Measurements from ENCODE around the gene KLK15.

GRCh38 chr19:50836543-50837195, 3.3 kb upstream of the KLK15 start:
- TF ChIP-seq EZH2 (IDR thresholded peaks at IDR 0.05; ENCODE audit: insufficient read depth, low read length) (no peak), CTCF (IDR thresholded peaks at IDR 0.05; ENCODE audit: insufficient read depth, low read depth, low read length) (no peak)

All from astrocyte (in vitro differentiated cells and primary cell).